ENCODE measurements around the gene TRIO.
A peak's percentile ranks its signal among the peaks of the same experiment; 100 is the strongest.

Gene TRIO

GRCh38 chr5:14250748-14251701 lies 107.9 kb downstream of the TRIO start:
- DNase-seq = no peak

- no peak for DNase-seq
Measured at GRCh38 chr5:14251733-14252132, 108.6 kb downstream of the TRIO start.

DNA sequence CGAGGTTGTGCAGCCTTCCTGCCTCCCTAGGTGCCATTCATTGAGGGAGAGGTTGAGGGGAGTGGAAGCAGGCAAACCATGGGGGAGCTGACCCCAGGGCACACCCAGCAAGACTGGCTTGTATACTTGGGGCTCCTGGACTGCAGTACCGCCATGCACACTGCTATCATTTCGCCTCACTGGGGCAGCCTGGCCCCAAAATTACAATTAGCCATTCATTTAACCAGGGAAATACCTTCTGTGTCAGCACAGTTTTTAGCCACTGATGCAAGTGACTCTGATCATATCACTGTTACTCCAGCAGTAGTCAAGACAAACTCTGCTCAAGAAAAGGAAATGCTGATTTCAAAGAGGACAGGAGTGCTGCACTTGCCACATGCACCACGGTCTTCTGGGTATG lies 109.7 kb downstream of the TRIO start:
- no peak for DNase-seq

DNA sequence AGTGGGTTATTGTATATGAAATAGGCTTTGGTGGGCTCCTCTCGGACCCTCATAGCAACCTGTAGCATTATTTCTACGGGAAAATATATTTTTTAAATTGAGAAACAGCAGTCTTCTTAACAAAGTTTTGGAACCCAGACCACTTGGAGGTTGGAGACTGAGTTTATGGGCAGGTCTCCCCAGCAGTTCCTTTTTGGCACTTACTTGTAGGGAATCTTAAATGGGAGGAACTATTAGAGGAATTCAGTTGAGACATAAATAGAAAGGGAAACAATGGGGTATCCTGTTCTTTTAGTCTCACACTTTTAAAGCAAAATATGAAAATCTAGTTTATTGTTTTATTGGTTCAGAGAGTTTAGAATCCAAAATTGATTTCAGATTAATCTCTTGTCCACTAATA lies 111.5 kb downstream of the TRIO start:
- DNase-seq = no peak

DNA sequence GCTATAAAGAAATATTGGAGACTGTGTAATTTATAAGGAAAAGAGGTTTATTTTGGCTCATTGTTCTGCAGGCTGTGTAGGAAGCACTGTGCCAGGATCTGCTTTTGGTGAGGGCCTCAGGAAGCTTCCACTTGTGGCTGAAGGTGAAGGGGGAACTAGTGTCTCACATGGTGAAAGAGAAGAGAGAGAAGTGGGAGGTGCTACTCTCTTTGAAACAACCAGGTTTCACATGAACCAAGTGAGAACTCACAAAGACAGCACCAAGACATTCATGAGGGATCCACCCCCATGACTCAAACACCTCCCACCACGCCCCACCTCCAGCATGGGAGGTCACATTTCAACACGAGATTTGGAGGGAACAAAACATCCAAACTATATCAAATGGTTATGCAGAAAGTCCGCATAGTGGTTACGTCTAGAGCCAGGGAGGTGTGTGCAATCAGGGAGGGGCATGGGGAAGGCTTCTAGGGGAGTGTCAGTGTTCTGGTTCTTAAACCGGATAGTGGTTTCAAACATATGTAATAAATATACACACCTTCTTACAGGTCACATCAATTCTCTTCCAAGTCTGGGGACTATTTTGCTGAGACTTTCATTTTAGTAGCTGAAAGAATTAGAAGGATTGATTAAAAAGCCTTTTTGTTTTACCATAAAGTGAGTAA lies 113.0 kb downstream of the TRIO start:
- DNase-seq = no peak

DNA sequence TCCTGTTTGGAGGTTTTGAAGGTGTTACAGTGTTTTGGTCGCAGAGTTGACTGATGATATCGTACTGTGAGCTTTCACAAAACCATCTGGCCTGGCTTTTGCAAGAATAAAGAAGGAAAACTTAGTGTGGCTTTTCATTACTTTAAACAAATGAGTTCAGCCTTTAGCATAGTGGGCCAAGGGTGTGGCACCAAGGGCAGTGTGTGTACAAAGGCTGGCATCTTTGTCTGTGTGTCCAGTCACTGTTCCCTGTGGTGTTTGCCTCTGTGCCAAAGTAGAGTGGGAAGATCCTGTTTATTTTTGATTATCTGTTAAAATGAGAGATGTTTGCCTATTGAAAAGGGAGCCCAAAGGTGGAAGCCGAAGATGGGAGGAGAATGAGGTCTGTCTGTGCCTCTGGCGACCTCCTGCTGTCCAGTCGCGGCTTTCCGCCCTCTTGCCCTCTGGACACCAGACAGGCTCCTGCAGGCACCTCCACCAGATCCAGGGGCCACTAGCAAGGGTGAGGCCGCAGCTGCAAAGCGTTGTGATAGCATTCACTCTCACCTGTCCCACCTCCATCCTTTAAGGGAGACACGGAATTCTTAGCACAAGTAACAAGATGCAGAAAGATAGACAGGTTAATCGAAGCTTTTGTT lies 113.7 kb downstream of the TRIO start:
- peak; percentile 87 for DNase-seq

GRCh38 chr5:14257995-14258403 lies 114.9 kb downstream of the TRIO start:
- DNase-seq = no peak

DNA sequence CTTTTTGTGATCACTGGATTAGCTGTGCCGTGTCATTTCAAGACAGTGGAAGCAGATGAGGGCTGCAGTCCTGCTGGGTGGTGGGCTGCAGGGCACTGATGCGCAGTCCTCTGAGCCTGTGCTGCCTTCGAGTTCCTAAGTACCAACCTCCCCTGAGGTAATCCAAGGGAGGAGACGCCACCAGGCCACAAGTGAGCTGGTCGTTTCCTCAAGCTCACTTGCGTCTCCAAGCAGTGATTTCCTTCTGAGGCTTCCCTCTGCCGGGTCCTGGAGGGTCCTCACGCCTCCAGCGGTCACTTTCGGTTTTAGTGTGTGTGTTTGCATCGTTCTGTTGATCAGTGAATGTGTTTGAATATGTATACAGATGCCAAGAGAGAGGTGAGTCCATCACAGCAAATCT lies 115.7 kb downstream of the TRIO start:
- DNase-seq = no peak

GRCh38 chr5:14260637-14261036 lies 117.5 kb downstream of the TRIO start:
- no peak for DNase-seq

- no peak for DNase-seq
Measured at GRCh38 chr5:14261235-14261634, 118.1 kb downstream of the TRIO start.

DNA sequence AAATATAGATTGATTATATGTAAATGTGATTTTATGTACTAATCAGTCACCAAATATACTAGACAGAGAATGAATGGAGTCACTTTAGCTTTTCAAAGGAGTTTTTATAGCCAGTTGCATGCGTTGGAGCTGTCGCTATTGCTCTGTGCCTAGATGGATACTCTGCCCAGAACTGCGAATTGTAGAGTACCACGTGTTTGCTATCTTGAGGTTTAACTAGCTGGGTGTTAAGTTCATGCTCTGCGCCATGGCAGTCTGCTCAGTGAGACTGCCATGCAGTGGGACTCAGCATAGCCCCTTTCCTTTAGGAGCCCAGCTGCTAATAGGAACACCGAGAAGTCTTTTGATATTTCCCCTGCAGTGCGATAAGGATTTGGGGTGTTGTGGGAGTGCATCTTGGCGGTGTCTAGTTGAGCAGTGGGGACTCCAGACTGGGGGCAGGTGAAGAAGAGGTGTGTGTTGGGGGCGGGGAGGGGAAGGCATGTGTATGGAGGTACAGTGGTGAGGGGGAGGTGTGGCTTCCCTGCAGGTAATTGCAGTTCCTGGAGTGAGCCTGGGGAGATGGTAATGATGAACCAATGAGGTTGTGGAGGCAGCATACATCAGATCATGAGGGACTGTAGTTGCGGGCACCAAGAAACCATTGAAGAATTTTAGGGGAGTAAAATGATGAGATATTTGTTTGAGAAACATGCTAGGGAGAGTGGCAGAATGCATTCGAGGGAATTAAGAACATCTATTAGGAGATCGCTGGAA lies 118.9 kb downstream of the TRIO start:
- no peak for DNase-seq

GRCh38 chr5:14263113-14263512 lies 120.0 kb downstream of the TRIO start:
- no peak for DNase-seq

DNA sequence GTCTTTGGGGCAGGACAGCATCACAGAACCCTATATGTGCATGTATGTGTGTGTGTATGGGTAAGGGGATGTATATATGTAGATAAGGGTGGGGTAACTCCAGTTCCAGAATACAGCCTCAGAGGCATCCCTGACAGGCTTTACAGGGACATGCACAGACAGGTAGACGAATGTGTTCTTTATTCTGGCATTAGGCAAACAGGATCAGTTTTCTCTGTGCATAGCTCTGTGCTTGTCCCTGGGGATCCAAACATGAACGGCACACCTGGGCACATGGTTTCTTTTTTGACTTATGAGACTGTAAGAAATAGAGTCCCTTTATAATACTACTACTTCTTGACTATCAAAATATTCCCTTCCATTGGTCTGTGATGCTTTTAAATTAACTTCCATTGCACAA lies 120.6 kb downstream of the TRIO start:
- peak; percentile 86 for DNase-seq

DNA sequence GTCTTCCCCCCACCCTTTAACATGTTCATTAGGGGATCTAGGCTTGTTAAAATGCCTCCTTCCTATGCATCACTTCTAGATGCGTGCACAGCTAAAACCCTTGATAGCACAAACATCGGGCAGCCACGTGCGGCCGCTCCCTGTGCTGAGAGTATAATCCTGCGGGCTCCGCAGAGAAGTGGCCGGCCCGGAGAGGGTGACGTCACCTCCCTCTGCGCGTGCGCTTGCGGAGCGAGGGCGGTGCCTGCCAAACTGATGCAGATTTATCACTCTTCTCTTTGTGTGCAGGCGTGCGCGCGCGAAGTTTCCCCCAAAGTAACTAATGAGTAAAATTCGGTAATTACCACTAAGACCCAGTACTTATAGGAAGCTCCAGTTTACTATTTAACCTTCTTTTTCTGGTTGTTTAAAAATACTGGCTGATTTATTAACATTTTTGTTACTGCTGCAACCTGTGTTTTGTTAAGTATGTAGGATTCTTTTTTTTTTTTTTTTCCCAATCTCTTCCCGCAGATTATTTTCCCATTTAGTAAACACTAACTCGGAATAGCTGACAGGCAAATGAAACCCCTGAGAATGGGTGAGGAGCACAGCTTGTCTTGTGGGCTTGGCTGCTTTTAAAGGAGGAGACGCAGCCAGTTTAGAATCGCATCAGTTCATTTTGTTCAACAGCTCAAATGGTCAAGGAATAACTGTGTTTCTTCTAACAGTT lies 121.6 kb downstream of the TRIO start:
- peak; percentile 99 for DNase-seq

DNA sequence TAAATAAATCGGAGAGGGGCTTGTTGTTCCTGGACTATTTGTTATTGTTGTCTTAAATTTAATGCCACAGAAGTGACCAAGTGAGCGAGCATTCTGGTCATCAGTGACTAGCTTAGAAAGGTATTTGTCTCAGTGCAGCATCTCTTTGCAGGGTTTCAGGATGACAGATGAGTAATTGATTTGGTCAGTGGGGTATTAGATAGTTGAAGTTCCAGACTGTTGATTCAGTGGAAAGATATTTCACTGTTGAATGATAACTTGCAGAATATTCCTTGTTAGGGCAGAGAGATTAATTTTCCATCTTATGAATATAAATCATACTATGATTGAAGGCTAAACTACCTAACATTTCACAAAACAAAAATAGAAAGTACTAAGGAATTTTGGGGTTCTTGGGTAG lies 122.4 kb downstream of the TRIO start:
- DNase-seq = no peak

DNA sequence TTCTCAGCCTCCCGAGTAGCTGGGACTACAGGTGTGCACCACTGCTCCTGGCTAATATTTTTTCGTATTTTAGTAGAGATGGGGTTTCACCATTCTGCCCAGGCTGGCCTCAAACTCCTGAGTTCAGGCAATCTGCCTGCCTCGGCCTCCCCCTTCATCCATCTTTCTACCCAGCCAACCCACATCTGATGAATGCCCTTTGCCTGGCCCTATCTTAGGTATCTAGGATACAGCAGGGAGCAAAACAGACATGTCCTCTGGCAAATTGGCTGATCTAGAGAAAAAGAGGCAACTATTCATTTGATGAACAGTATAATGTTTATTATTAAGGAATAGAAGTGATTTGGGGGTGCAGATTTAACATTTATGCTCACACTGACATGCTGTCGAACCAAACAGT lies 123.0 kb downstream of the TRIO start:
- no peak for DNase-seq

DNA sequence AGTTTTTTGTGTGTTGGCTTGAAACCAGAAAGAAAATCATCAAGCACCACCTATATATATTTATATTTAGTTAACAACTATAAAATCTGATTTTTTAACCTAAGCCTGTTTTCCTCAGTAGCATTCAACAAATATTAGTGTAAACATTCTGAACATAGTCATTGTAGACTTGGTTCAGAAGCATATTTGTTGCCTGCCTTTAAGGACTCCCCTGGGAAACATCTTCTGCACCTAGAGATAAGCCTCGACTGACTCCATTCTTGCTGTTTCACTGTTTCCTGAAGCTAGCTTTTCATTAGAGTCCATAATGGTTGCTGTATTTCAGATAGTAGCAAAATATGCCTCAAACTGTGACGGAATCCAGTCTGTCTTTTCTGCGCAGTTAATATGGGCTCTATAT lies 123.5 kb downstream of the TRIO start:
- DNase-seq = no peak

GRCh38 chr5:14267166-14267838 lies 124.2 kb downstream of the TRIO start:
- no peak for DNase-seq

- no peak for DNase-seq
Measured at GRCh38 chr5:14267991-14268708, 125.0 kb downstream of the TRIO start.

GRCh38 chr5:14268738-14269137 lies 125.6 kb downstream of the TRIO start:
- no peak for DNase-seq

DNA sequence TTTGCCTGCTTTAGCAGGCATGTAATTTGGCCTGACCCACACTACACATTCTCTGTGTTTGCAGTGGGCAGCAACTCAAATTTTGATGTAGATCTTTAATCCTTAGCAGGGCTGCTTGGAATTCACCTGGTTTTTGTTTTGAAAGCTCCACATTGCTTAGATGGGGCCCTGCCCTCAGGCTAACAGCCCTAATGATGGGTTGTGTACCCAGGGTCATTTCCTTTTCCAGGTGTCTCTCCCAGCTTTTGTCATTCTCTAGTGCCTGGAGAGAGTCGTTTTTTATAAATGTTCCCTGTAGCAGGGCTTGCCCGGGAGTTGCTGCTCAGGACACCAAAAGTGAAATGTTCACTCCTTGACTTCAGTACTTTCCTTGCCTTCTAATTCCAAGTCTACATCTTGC lies 126.3 kb downstream of the TRIO start:
- DNase-seq = peak; percentile 97

Measured in NCI-H748 treated with DMSO at 0.1 percent for 48 hours (cell line).